Measurements from ENCODE around the gene PCDHGA1. TPM values are rescaled to one million over a fixed set of nuclear protein-coding genes. Genes with fewer than 3 reads are reported as not detected.

PCDHGA1 gene
- total RNA-seq, 4 donors from 2014 or later: 1.7 TPM; not detected in 3

GRCh38 chr5:141319202-141319601 is 11.1 kb upstream of the PCDHGA1 start:
- DNase-seq: no peak
- peaks cover 0 to 39% (median 0%) of the 10 kb centered on the region in 3 donors for H3K36me3 ChIP-seq
- no peak for TF ChIP-seq CTCF (IDR thresholded peaks at IDR 0.05)
- no peak for TF ChIP-seq POLR2A (IDR thresholded peaks at IDR 0.05)
- no peaks in the 10 kb centered on the region for H3K27me3 ChIP-seq
- no peak overlapping the region for H3K4me3 ChIP-seq
- H3K4me1 ChIP-seq: peaks cover 0 to 4% (median 0%) of the 10 kb centered on the region in 4 donors
- peaks cover 0 to 61% (median 25%) of the 10 kb centered on the region in 4 donors for H3K9me3 ChIP-seq
- no peak overlapping the region for H3K27ac ChIP-seq

DNA sequence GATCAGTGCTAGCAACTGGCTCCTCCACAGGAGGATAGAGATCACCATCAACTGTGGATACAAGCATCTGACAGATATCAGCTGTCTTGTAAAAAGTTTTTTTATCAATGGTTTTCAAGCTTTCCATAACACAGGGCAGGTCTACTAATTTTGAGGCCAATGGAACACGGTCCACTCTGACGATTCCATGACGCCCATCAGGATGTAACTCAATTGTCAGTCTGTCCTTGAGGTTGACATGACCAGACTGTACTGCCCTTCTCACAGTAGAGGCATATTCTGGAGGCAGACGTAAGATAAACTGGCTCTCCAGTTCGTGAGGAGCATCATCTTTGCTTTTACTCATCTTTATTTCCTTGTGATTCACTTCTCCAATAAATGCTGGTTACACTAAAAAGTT is 10.6 kb upstream of the PCDHGA1 start:
- Histone ChIP-seq H3K36me3 (peaks cover 0 to 39% (median 0%) of the 10 kb centered on the region in 3 donors), H3K4me3 (peak overlapping the region; percentile 60 to 71 (median 66)), H3K27me3 (no peaks in the 10 kb centered on the region), H3K4me1 (peaks cover 0 to 4% (median 0%) of the 10 kb centered on the region in 4 donors), H3K9me3 (peaks cover 0 to 58% (median 25%) of the 10 kb centered on the region in 4 donors), H3K27ac (no peak overlapping the region)
- TF ChIP-seq CTCF (IDR thresholded peaks at IDR 0.05) (no peak), POLR2A (IDR thresholded peaks at IDR 0.05) (no peak)
- DNase-seq: no peak

DNA sequence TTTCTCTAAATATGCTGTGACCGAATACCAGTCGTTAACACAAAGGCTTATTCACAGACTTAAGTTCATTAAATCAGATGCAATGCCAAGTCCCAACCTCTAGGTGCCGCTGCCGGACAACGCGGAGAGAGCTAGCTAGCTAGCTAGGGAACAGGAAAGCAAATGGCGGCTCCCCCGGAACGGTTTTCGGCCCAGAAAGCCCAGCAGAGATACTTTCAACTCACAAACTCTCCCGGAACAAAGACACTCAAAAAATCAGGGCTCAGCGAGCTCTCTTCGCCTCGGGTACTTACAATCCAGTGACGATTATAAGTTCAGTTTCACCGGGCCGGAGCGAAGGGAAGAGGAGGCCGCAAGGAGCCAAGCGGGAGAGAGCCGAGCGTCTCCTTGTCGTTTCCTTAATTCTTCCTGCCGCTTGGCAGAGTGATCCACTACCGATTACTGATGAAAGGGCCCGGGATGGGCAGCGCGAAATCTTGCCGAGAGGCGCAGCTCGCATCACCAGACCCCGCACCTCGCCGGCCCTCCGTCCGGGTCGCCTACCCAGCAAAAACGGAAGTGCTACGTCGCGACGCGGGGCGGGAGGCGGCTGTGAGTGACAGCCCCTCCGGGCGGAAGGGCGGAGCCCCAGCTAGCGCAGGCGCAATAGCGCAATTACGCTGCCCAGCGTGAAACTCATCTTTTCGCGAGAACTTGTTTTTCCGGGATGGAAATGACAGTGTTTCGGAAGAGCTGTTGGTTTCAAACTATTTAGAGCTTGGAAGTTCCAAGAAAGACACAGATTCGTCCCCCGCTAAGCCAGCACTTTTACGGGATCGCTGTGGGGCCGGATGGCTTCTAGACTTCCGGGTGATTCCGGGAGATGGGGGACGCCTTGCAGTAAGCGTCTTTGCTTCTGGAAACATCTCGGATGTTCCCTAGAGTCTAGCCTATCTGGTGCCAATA is 9.8 kb upstream of the PCDHGA1 start, which contains the start of gene TAF7:
Gene TAF7 (minus strand): TSS at position 560 of the 945 bp plus-strand sequence. CDS start 740 bp downstream, outside the sequence.
- H3K4me1 ChIP-seq: peaks cover 0 to 4% (median 0%) of the 10 kb centered on the region in 4 donors
- H3K27me3 ChIP-seq: no peaks in the 10 kb centered on the region
- peak; percentile 87 for TF ChIP-seq POLR2A (IDR thresholded peaks at IDR 0.05)
- peak; percentile 72 to 85 (median 78) for TF ChIP-seq CTCF (IDR thresholded peaks at IDR 0.05)
- H3K27ac ChIP-seq: peak within 1 kb of the TSS; percentile 84 to 94 (median 88)
- H3K9me3 ChIP-seq: peaks cover 0 to 50% (median 25%) of the 10 kb centered on the region in 4 donors
- peaks cover 0 to 39% (median 0%) of the 10 kb centered on the region in 3 donors for H3K36me3 ChIP-seq
- H3K4me3 ChIP-seq: peak within 1 kb of the TSS; percentile 60 to 71 (median 66)
- DNase-seq: peak; percentile 86 to 95 (median 93)

DNA sequence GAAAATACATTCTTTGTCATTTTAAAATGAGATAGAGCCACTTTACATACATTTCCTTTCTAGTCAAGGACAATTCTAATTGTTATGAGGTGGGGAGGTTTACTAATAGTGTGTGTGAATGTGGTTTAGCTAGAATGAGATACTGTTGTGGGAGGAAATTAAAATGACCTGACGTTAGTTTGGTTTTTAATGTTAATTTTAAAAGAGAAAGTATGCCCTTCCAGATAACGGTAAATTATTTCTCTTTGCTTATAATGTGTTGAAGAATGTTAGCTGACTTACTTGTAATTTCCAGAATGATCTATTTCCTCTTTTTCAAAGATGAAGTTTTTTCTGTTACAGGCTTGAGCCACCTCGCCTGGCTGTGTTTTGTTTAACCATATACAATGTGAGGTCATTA is 8.1 kb upstream of the PCDHGA1 start:
- H3K36me3 ChIP-seq: peaks cover 0 to 24% (median 0%) of the 10 kb centered on the region in 3 donors
- peaks cover 0 to 37% (median 17%) of the 10 kb centered on the region in 4 donors for H3K9me3 ChIP-seq
- H3K4me1 ChIP-seq: peaks cover 0 to 4% (median 0%) of the 10 kb centered on the region in 4 donors
- H3K27ac ChIP-seq: no peak overlapping the region
- H3K27me3 ChIP-seq: no peaks in the 10 kb centered on the region
- TF ChIP-seq CTCF (IDR thresholded peaks at IDR 0.05) (no peak), POLR2A (IDR thresholded peaks at IDR 0.05) (no peak)
- DNase-seq: no peak
- no peak overlapping the region for H3K4me3 ChIP-seq

DNA sequence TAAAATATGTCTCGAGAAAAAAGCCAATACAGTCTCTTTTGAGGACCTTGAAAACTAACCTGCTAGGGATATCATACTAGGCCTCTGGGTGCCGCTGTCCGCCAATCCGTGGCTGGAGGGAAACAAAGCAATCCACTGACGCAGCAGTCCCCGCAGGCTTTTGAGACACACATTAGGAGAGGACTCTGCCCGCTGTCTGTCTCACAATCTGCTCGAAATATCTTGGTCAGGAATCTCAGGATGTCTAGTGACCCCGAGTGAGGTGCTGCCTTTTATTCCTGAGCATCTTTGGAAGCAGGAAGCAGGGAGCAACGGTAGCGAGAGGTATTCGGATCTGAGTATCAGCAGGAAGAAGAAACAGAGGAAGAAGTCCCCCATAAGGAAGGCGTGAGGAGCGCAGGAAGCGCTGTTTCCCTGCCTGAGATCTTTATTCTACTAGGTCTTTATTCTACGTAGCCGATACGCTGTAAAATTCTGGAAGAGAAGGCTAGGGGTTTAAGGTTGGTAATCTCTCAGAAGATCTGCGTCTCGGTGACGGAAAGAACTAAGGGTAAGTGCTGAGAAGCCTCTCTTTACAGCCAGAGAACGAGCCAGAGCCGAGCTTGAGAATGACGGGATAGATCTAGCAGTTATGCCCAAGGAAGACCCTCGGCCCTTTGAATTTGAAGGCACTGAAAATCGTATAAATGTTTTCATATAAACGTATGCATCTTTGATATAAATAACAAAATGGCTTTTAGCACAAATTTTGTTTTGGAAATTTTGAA is 4.0 kb upstream of the PCDHGA1 start:
- peak; percentile 61 to 82 (median 65) for DNase-seq
- H3K27ac ChIP-seq: no peak overlapping the region
- peak in 5 of 6 experiments; percentile 19 to 48 (median 38) for TF ChIP-seq CTCF (IDR thresholded peaks at IDR 0.05)
- TF ChIP-seq POLR2A (IDR thresholded peaks at IDR 0.05): no peak
- no peaks in the 10 kb centered on the region for H3K27me3 ChIP-seq
- H3K4me1 ChIP-seq: peaks cover 0 to 2% (median 0%) of the 10 kb centered on the region in 4 donors
- peak overlapping the region; percentile 12 to 43 (median 28) for H3K4me3 ChIP-seq
- H3K36me3 ChIP-seq: no peaks in the 10 kb centered on the region
- H3K9me3 ChIP-seq: peaks cover 0 to 24% (median 5%) of the 10 kb centered on the region in 4 donors
